ENCODE data around the gene HBEGF.

Gene HBEGF

GRCh38 chr5:140346348-140347221 lies at the start of gene HBEGF:
TSS of gene HBEGF (minus strand) at chr5:140346603. CDS start at chr5:140346328, 275 bp downstream.
- peaks cover 21% of the 10 kb centered on the region for H3K27me3 ChIP-seq (ENCODE audit: control insufficient read depth, insufficient read depth, low read length)
- H3K9ac ChIP-seq (ENCODE audit: low read length) = peak within 1 kb of the TSS; percentile 31
- H3K4me1 ChIP-seq (ENCODE audit: control insufficient read depth, low read depth, low read length) = peaks cover 5% of the 10 kb centered on the region
- H3K9me3 ChIP-seq (ENCODE audit: control insufficient read depth, low read depth, low read length) = no peaks in the 10 kb centered on the region
- peak within 1 kb of the TSS; percentile 65 for H3K4me3 ChIP-seq (ENCODE audit: low read length)
- H3K36me3 ChIP-seq (ENCODE audit: control insufficient read depth, low read depth, low read length) = no peaks in the 10 kb centered on the region
- H3K27ac ChIP-seq (ENCODE audit: low read length) = no peak within 1 kb of the TSS

GRCh38 chr5:140393738-140394137 lies 47.3 kb upstream of the HBEGF start:
- peaks cover 4% of the 10 kb centered on the region for H3K4me1 ChIP-seq (ENCODE audit: control insufficient read depth, low read depth, low read length)

GRCh38 chr5:140391732-140392131 lies 45.3 kb upstream of the HBEGF start:
- Histone ChIP-seq H3K4me1 (ENCODE audit: control insufficient read depth, low read depth, low read length) (no peaks in the 10 kb centered on the region), H3K27me3 (ENCODE audit: control insufficient read depth, insufficient read depth, low read length) (no peaks in the 10 kb centered on the region), H3K4me3 (ENCODE audit: low read length) (no peak overlapping the region), H3K36me3 (ENCODE audit: control insufficient read depth, low read depth, low read length) (no peaks in the 10 kb centered on the region), H3K9ac (ENCODE audit: low read length) (no peak overlapping the region), H3K9me3 (ENCODE audit: control insufficient read depth, low read depth, low read length) (no peaks in the 10 kb centered on the region), H3K27ac (ENCODE audit: low read length) (no peak overlapping the region)

More at GRCh38 chr5:140393738-140394137, 47.3 kb upstream of the HBEGF start:
- Histone ChIP-seq H3K9me3 (ENCODE audit: control insufficient read depth, low read depth, low read length) (no peaks in the 10 kb centered on the region), H3K27me3 (ENCODE audit: control insufficient read depth, insufficient read depth, low read length) (no peaks in the 10 kb centered on the region), H3K4me3 (ENCODE audit: low read length) (no peak overlapping the region), H3K27ac (ENCODE audit: low read length) (no peak overlapping the region), H3K36me3 (ENCODE audit: control insufficient read depth, low read depth, low read length) (no peaks in the 10 kb centered on the region), H3K9ac (ENCODE audit: low read length) (no peak overlapping the region)

GRCh38 chr5:140391312-140391711 lies 44.9 kb upstream of the HBEGF start:
- no peaks in the 10 kb centered on the region for H3K9me3 ChIP-seq (ENCODE audit: control insufficient read depth, low read depth, low read length)
- no peak overlapping the region for H3K9ac ChIP-seq (ENCODE audit: low read length)
- no peaks in the 10 kb centered on the region for H3K27me3 ChIP-seq (ENCODE audit: control insufficient read depth, insufficient read depth, low read length)
- H3K36me3 ChIP-seq (ENCODE audit: control insufficient read depth, low read depth, low read length) = no peaks in the 10 kb centered on the region
- no peak overlapping the region for H3K4me3 ChIP-seq (ENCODE audit: low read length)
- H3K27ac ChIP-seq (ENCODE audit: low read length) = no peak overlapping the region
- H3K4me1 ChIP-seq (ENCODE audit: control insufficient read depth, low read depth, low read length) = no peaks in the 10 kb centered on the region

- no peak overlapping the region for H3K27ac ChIP-seq (ENCODE audit: low read length)
- no peaks in the 10 kb centered on the region for H3K36me3 ChIP-seq (ENCODE audit: control insufficient read depth, low read depth, low read length)
- no peak overlapping the region for H3K4me3 ChIP-seq (ENCODE audit: low read length)
- H3K9me3 ChIP-seq (ENCODE audit: control insufficient read depth, low read depth, low read length) = no peaks in the 10 kb centered on the region
- H3K9ac ChIP-seq (ENCODE audit: low read length) = no peak overlapping the region
- H3K4me1 ChIP-seq (ENCODE audit: control insufficient read depth, low read depth, low read length) = no peaks in the 10 kb centered on the region
- no peaks in the 10 kb centered on the region for H3K27me3 ChIP-seq (ENCODE audit: control insufficient read depth, insufficient read depth, low read length)
Measured at GRCh38 chr5:140388052-140388451, 41.6 kb upstream of the HBEGF start.

GRCh38 chr5:140383300-140383699 lies 36.9 kb upstream of the HBEGF start:
- Histone ChIP-seq H3K36me3 (ENCODE audit: control insufficient read depth, low read depth, low read length) (no peaks in the 10 kb centered on the region), H3K27me3 (ENCODE audit: control insufficient read depth, insufficient read depth, low read length) (no peaks in the 10 kb centered on the region), H3K4me3 (ENCODE audit: low read length) (no peak overlapping the region), H3K9me3 (ENCODE audit: control insufficient read depth, low read depth, low read length) (no peaks in the 10 kb centered on the region), H3K27ac (ENCODE audit: low read length) (no peak overlapping the region), H3K4me1 (ENCODE audit: control insufficient read depth, low read depth, low read length) (no peaks in the 10 kb centered on the region), H3K9ac (ENCODE audit: low read length) (no peak overlapping the region)

GRCh38 chr5:140382866-140383265 lies 36.5 kb upstream of the HBEGF start:
- Histone ChIP-seq H3K36me3 (ENCODE audit: control insufficient read depth, low read depth, low read length) (no peaks in the 10 kb centered on the region), H3K27ac (ENCODE audit: low read length) (no peak overlapping the region), H3K4me3 (ENCODE audit: low read length) (no peak overlapping the region), H3K4me1 (ENCODE audit: control insufficient read depth, low read depth, low read length) (no peaks in the 10 kb centered on the region), H3K27me3 (ENCODE audit: control insufficient read depth, insufficient read depth, low read length) (no peaks in the 10 kb centered on the region), H3K9me3 (ENCODE audit: control insufficient read depth, low read depth, low read length) (no peaks in the 10 kb centered on the region), H3K9ac (ENCODE audit: low read length) (no peak overlapping the region)

- no peaks in the 10 kb centered on the region for H3K36me3 ChIP-seq (ENCODE audit: control insufficient read depth, low read depth, low read length)
- no peaks in the 10 kb centered on the region for H3K27me3 ChIP-seq (ENCODE audit: control insufficient read depth, insufficient read depth, low read length)
- no peak overlapping the region for H3K4me3 ChIP-seq (ENCODE audit: low read length)
- H3K27ac ChIP-seq (ENCODE audit: low read length) = no peak overlapping the region
- no peak overlapping the region for H3K9ac ChIP-seq (ENCODE audit: low read length)
- no peaks in the 10 kb centered on the region for H3K4me1 ChIP-seq (ENCODE audit: control insufficient read depth, low read depth, low read length)
- H3K9me3 ChIP-seq (ENCODE audit: control insufficient read depth, low read depth, low read length) = no peaks in the 10 kb centered on the region
Measured at GRCh38 chr5:140381972-140382371, 35.6 kb upstream of the HBEGF start.

- no peaks in the 10 kb centered on the region for H3K27me3 ChIP-seq (ENCODE audit: control insufficient read depth, insufficient read depth, low read length)
- no peaks in the 10 kb centered on the region for H3K4me1 ChIP-seq (ENCODE audit: control insufficient read depth, low read depth, low read length)
- H3K4me3 ChIP-seq (ENCODE audit: low read length) = no peak overlapping the region
- H3K9ac ChIP-seq (ENCODE audit: low read length) = no peak overlapping the region
- no peaks in the 10 kb centered on the region for H3K9me3 ChIP-seq (ENCODE audit: control insufficient read depth, low read depth, low read length)
- H3K36me3 ChIP-seq (ENCODE audit: control insufficient read depth, low read depth, low read length) = no peaks in the 10 kb centered on the region
- no peak overlapping the region for H3K27ac ChIP-seq (ENCODE audit: low read length)
Measured at GRCh38 chr5:140381351-140381750, 34.9 kb upstream of the HBEGF start.

- Histone ChIP-seq H3K4me3 (ENCODE audit: low read length) (no peak overlapping the region), H3K9ac (ENCODE audit: low read length) (no peak overlapping the region), H3K9me3 (ENCODE audit: control insufficient read depth, low read depth, low read length) (no peaks in the 10 kb centered on the region), H3K27ac (ENCODE audit: low read length) (no peak overlapping the region), H3K27me3 (ENCODE audit: control insufficient read depth, insufficient read depth, low read length) (no peaks in the 10 kb centered on the region), H3K4me1 (ENCODE audit: control insufficient read depth, low read depth, low read length) (peaks cover 4% of the 10 kb centered on the region), H3K36me3 (ENCODE audit: control insufficient read depth, low read depth, low read length) (no peaks in the 10 kb centered on the region)
Measured at GRCh38 chr5:140372971-140373487, 26.6 kb upstream of the HBEGF start.

GRCh38 chr5:140371356-140372151 lies 25.2 kb upstream of the HBEGF start:
- H3K4me3 ChIP-seq (ENCODE audit: low read length) = no peak overlapping the region
- no peaks in the 10 kb centered on the region for H3K36me3 ChIP-seq (ENCODE audit: control insufficient read depth, low read depth, low read length)
- H3K9ac ChIP-seq (ENCODE audit: low read length) = no peak overlapping the region
- no peaks in the 10 kb centered on the region for H3K27me3 ChIP-seq (ENCODE audit: control insufficient read depth, insufficient read depth, low read length)
- no peak overlapping the region for H3K27ac ChIP-seq (ENCODE audit: low read length)
- no peaks in the 10 kb centered on the region for H3K9me3 ChIP-seq (ENCODE audit: control insufficient read depth, low read depth, low read length)
- H3K4me1 ChIP-seq (ENCODE audit: control insufficient read depth, low read depth, low read length) = peaks cover 4% of the 10 kb centered on the region

Measured in iPS-18a (cell line).